Progenitor cell of endocrine pancreas (in vitro differentiated cells): Measurements from ENCODE around the gene NAA25. TPM values are rescaled to one million over a fixed set of nuclear protein-coding genes. Genes with fewer than 3 reads are reported as not detected.
"Not testable (repeated sequence)": the region's sequence is repeated elsewhere in the genome, so short reads cannot be mapped to it uniquely, and the experiment has no call there.

Source experiments
- DNase-seq: peaks from one replicate; pipeline ENCODE4 v3.0.0; 2021; ENCODE audit warnings: low spot score; ENCODE audit not compliant: unreplicated experiment
- H3K27ac Mint-ChIP-seq: 2 replicates; pipeline ENCODE4 v1.8.0; 2021; ENCODE audit warnings: mild to moderate bottlenecking, moderate library complexity, mixed read lengths
- H3K27me3 Mint-ChIP-seq: 2 replicates; pipeline ENCODE4 v1.8.0; 2021; ENCODE audit warnings: mixed read lengths
- H3K36me3 Mint-ChIP-seq: 2 replicates; pipeline ENCODE4 v1.8.0; 2022; ENCODE audit warnings: mixed read lengths; ENCODE audit not compliant: insufficient read depth
- H3K4me1 Mint-ChIP-seq: 2 replicates; pipeline ENCODE4 v1.8.0; 2021; ENCODE audit warnings: low read depth, mixed read lengths
- H3K4me3 Mint-ChIP-seq: 2 replicates; pipeline ENCODE4 v1.8.0; 2021; ENCODE audit warnings: low read depth, mild to moderate bottlenecking, moderate library complexity, mixed read lengths
- H3K9me3 Mint-ChIP-seq: 2 replicates; pipeline ENCODE4 v1.8.0; 2021; ENCODE audit warnings: low read depth, mixed read lengths
- CTCF ChIP-seq: fragments of 200-600 bp; sonication (generic); IDR thresholded peaks from one replicate; pipeline ENCODE4 v1.5.0; 2021; ENCODE audit warnings: antibody characterized with exemption, mild to moderate bottlenecking; ENCODE audit not compliant: unreplicated experiment
- total RNA-seq: library from RNA; stranded (reverse); gene quantifications from 2 replicates; pipeline ENCODE4 v1.2.1, GENCODE V29; 2021

Gene NAA25
- total RNA-seq, 1 donor from 2014 or later, result 34.5 TPM

GRCh38 chr12:112115259-112116045, 6.9 kb upstream of the NAA25 start:
- Mint-ChIP-seq H3K27ac (peak overlapping the region; percentile 67), H3K4me1 (peaks cover 13% of the 10 kb centered on the region), H3K9me3 (no peaks in the 10 kb centered on the region), H3K27me3 (no peaks in the 10 kb centered on the region), H3K4me3 (no peak overlapping the region), H3K36me3 (no peaks in the 10 kb centered on the region)
- DNase-seq, result no peak
- no peak for TF ChIP-seq CTCF

GRCh38 chr12:112112409-112113133, 4.0 kb upstream of the NAA25 start:
- Mint-ChIP-seq H3K4me1 (peaks cover 25% of the 10 kb centered on the region), H3K27ac (no peak overlapping the region)

GRCh38 chr12:112111931-112112330, 3.3 kb upstream of the NAA25 start:
- Mint-ChIP-seq H3K27ac (no peak overlapping the region), H3K4me3 (no peak overlapping the region), H3K36me3 (no peaks in the 10 kb centered on the region)

More at GRCh38 chr12:112112409-112113133, 4.0 kb upstream of the NAA25 start:
- Mint-ChIP-seq H3K36me3 (no peaks in the 10 kb centered on the region), H3K4me3 (no peak overlapping the region), H3K27me3 (no peaks in the 10 kb centered on the region), H3K9me3 (no peaks in the 10 kb centered on the region)
- no peak for TF ChIP-seq CTCF
- DNase-seq, result no peak

GRCh38 chr12:112110787-112111662, 2.4 kb upstream of the NAA25 start:
- peak overlapping the region; percentile 88 for H3K27ac Mint-ChIP-seq
- H3K4me1 Mint-ChIP-seq, result peaks cover 26% of the 10 kb centered on the region
- not testable (repeated sequence) for H3K9me3 Mint-ChIP-seq, H3K27me3 Mint-ChIP-seq, H3K4me3 Mint-ChIP-seq, H3K36me3 Mint-ChIP-seq, DNase-seq

More at GRCh38 chr12:112111931-112112330, 3.3 kb upstream of the NAA25 start:
- Mint-ChIP-seq H3K9me3 (no peaks in the 10 kb centered on the region), H3K4me1 (peaks cover 30% of the 10 kb centered on the region), H3K27me3 (no peaks in the 10 kb centered on the region)
- no peak for DNase-seq
- TF ChIP-seq CTCF, result no peak

GRCh38 chr12:112107306-112108201, 1.0 kb downstream of the NAA25 start:
- Mint-ChIP-seq H3K4me1 (peaks cover 30% of the 10 kb centered on the region), H3K27ac (peak overlapping the region; percentile 96), H3K4me3 (peak overlapping the region; percentile 93), H3K36me3 (peaks cover 2% of the 10 kb centered on the region), H3K27me3 (no peaks in the 10 kb centered on the region), H3K9me3 (no peaks in the 10 kb centered on the region)
- TF ChIP-seq CTCF, result no peak
- DNase-seq, result no peak
